K562 (cell line): ENCODE measurements around the gene AHSA1. TPM values are rescaled to one million over a fixed set of nuclear protein-coding genes. Genes with fewer than 3 reads are reported as not detected.

Experiments
- TFAM ChIP-seq: fragments of 250-450 bp; sonication (Bioruptor Pico); conservative IDR thresholded peaks from 2 replicates; pipeline ENCODE4 v1.5.0; 2021; ENCODE audit warnings: mild to moderate bottlenecking, moderate library complexity
- ZBTB40 ChIP-seq, 2 experiments: fragments of 450-650 bp in 1 of 2; sonication (generic) in 1 of 2; formaldehyde crosslinking in 1 of 2; IDR thresholded peaks; 2 replicates each; pipeline versions ENCODE4 v1.7.1 to v1.9.0; 2016 to 2022; ENCODE audit warnings: inconsistent platforms in 1 of 2, mild to moderate bottlenecking in 1 of 2, missing genetic modification reagents in 1 of 2
- polyA plus RNA-seq, 8 experiments: library from polyadenylated mRNA; depleted of rRNA in 4 of 8; stranded (reverse) in 5 of 8; unstranded in 3 of 8; fragments of >200 nt; fragmentation: Nextera tagmentation in 2 of 8; fragmentation: Illumina TruSeq in 1 of 8; extraction: Ambion mirVana in 2 of 8; extraction: Trizol in 1 of 8; gene quantifications; 2 replicates each; pipeline versions ENCODE4 v1.2.1 to v1.2.3, GENCODE V29; 2011 to 2014; ENCODE audit warnings: inconsistent platforms in 1 of 8, missing spikeins in 1 of 8
- total RNA-seq, 7 experiments: library from RNA; depleted of rRNA in 6 of 7; stranded (reverse); fragments of >200 nt in 6 of 7; fragmentation: Illumina TruSeq in 2 of 7; extraction: Trizol in 2 of 7; gene quantifications; 2 replicates each; pipeline versions ENCODE4 v1.2.1 to v1.2.3, GENCODE V29; 2011 to 2021; ENCODE audit warnings: low replicate concordance in 1 of 7

AHSA1 gene
- total and polyA plus RNA-seq, 9 of the 15 experiments (the other 6 are each of a cell fraction or from before 2014, with no cell fraction given): 41.4 to 317 (median 184) TPM

DNA sequence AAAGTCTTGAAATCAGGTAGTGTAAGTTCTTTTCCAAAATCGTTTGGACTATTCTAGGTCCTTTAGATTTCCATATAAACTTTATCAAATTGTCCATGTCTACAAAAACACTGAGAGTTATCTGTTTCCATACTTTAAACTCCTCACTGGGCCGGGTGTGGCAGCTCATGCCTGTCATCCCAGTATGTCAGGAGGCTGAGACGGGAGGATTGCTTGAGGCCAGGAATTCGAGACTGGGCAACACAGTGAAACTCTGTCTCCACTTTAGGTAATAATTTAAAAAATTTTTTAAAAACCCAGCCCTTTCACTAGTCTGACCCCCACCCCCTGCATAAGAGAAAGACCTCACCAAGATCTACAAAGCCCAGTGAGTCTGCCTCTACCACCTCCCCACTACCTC lies 47.1 kb downstream of the AHSA1 start (continued):
- TF ChIP-seq ZBTB40 (IDR thresholded peaks at IDR 0.05) (no peak), ZBTB40 (CRISPR knock-in tag; IDR thresholded peaks at IDR 0.05) (no peak), TFAM (CRISPR knock-in tag) (no peak)
